Stimulated activated CD8-positive, alpha-beta memory T cell treated with anti-CD3 and anti-CD28 coated beads, Interleukin-15, amount 100 ng/mL, for 1 hour (primary cell): Measurements from ENCODE around the gene POLK.
"Not testable (repeated sequence)": the region's sequence is repeated elsewhere in the genome, so short reads cannot be mapped to it uniquely, and the experiment has no call there.

Source experiments
- DNase-seq: peaks from one replicate; pipeline ENCODE4 v3.0.0-alpha.2; 2020; ENCODE audit warnings: low read depth

Gene POLK

GRCh38 chr5:75510836-75511434 lies 756 bp upstream of the POLK start:
- DNase-seq, result peak; percentile 5

GRCh38 chr5:75512383-75513074 lies 838 bp downstream of the POLK start:
- no peak for DNase-seq

DNA sequence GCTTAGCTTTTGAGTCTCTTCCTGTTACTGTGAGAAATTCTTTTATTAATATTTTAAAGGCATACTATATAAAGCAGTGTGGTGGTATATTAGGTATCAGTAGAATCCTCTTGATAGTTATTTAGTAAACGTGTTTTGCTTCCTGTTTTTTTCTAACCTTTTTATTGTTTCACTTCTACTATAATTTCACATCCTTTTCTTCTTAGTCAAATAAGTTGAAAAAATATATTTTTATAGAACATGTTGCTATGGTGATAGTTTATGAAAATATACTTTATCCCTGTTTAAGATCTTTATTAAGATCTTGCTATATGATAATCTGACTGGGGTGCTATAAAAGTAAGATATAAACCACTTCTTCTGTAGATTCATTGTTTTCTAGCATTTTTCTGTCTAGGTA lies 2.1 kb downstream of the POLK start:
- DNase-seq, result no peak

DNA sequence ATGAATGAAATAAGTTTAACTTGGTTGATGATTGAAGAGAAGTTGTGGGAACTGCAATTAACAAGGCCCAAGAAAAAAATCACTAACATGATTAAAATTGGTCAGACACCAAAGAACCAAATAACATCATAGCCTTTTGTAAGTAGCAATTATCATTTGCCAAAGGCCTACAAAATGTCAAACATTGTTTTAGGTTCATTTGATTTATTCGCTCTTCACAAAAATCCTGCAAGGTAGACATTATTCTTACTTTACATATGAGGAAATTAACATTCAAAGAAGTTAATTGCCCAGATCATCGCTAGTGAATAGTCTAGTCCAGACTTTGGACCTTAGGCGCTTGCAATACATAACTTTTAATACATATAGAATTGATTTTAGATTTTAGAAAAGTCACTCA lies 2.6 kb downstream of the POLK start:
- DNase-seq, result no peak

DNA sequence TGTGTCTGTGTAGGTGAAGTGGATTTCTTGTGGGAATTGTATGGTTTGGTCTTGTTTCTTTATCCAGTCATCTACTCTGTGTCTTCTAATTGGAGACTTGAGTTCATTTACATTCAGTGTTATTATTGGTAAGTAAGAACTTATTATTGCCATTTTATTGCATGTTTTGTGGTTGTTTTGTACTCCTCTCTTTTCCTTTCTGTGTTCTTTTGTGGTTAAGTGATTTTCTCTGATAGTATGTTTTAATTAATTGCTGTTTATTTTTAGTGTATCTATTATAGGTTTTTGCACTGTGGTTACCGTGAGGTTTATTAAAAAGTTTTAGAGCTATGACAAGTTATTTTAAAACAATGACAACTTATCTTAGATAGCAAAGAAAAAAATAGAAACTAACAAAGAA lies 8.1 kb downstream of the POLK start:
- DNase-seq, result no peak

- DNase-seq, result no peak
Measured at GRCh38 chr5:75521195-75521594, 9.5 kb downstream of the POLK start.

DNA sequence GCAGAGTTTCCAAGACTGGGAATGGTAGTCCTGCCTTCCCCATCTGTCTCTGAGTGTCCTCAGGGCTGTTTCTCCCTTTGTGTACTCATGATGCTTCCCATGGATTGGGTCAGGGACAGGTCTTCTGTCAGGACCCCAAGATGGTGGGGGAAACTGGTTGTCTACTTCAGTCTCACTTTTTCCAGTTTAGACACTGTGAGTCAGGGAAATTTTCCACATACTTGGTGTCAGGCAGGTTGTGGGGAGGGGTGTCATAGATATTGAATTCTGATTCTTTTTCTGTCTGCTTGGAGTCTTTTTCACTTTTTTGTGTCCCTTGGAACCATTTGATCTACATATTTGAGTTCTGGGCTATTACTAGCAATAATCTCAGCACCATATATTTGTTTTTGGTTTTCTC lies 10.3 kb downstream of the POLK start:
- DNase-seq, result no peak

DNA sequence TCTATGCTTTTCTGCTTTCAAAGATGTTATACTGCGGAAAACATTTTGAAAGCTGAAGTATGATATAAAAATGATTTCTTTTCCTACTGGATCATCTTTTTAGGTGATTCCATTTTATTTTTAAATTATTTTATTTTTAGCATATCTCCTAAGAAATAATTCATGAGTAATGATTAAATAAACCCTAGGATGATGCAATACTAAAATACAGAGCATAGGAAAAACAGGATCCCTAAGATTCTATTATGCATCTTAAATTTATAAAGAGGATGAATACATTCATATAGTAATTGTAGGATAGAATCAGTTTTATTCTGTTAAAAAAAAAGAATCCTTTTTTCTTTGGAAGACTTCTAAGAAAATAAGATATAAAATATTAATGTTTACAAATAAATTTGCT lies 10.9 kb downstream of the POLK start:
- no peak for DNase-seq

- DNase-seq, result no peak
Measured at GRCh38 chr5:75523275-75523674, 11.6 kb downstream of the POLK start.

GRCh38 chr5:75524071-75524470 lies 12.4 kb downstream of the POLK start:
- no peak for DNase-seq

- no peak for DNase-seq
Measured at GRCh38 chr5:75524591-75524990, 12.9 kb downstream of the POLK start.

- no peak for DNase-seq
Measured at GRCh38 chr5:75525344-75525743, 13.7 kb downstream of the POLK start.

GRCh38 chr5:75526070-75526469 lies 14.4 kb downstream of the POLK start:
- no peak for DNase-seq

- DNase-seq, result no peak
Measured at GRCh38 chr5:75529185-75529584, 17.5 kb downstream of the POLK start.

- DNase-seq, result no peak
Measured at GRCh38 chr5:75532190-75532589, 20.5 kb downstream of the POLK start.

- not testable (repeated sequence) for DNase-seq
Measured at GRCh38 chr5:75533716-75534115, 22.0 kb downstream of the POLK start.

DNA sequence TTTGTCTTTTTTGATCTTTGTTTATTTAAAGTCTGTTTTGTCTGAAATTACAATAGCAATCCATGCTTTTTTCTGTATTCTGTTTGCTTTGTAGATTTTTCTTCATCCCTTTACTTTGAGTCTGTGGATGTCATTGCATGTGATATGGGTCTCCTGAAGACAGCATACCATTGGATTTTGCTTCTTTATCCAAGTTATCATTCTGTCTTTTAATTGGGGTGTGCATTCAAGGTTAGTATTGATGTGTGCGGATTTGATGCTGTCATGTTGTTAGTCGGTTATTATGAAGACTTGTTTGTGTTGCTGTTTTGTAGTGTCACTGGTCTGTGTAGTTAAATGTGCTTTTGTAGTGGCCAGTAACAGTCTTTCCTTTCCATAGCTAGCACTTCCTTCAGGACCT lies 23.0 kb downstream of the POLK start:
- no peak for DNase-seq

- DNase-seq, result no peak
Measured at GRCh38 chr5:75536147-75536546, 24.5 kb downstream of the POLK start.

DNA sequence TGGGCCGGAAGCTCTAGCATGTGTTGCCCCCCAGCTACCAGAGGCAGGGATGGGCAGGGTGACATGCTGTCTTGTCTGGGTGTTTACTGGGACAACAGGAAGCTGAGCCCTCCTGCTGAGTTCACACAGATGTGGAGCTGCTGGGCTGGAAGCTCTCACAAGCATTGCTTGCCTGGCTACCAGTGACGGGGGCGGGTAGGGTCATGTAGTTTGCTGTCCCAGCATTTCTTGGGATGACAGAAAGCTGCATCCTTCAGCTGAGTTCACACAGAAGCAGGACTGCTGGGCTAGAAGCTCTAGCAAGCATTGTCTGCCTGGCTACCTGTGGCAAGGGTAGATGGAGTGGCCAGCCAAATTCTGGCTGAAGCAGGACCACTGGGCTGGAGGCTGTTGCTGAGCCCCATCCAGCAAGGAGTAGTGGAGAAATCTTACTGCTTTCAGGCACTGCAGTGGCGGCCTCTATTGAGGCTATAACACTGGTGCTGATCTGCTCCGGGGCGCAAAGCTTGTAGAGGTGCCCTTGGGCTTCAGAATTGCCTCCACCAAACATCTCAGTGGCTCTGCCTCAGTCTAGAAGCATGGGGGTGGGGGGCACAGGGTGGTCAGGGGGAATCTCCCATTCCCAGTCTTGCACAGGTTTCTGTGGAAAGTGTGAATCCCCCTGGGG lies 25.1 kb downstream of the POLK start:
- DNase-seq, result no peak

DNA sequence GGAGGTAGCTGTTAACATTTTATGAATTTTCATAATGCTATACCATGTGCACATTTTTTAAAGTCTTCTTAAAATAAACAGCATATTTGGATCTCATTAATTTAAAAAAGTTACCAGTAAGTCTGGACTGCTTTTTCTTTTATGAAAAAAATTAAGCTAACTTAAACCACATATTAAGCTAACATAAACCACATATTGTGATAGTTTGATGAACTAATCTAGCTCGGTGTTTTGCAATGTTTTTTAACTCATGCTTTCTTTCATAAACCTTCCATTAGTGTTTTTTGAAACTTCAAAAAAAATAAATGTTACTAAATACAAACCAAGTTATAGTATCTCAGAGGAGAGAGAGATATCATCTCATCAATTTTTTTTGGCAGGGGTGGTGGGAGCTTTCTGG lies 26.5 kb downstream of the POLK start:
- DNase-seq, result no peak

DNA sequence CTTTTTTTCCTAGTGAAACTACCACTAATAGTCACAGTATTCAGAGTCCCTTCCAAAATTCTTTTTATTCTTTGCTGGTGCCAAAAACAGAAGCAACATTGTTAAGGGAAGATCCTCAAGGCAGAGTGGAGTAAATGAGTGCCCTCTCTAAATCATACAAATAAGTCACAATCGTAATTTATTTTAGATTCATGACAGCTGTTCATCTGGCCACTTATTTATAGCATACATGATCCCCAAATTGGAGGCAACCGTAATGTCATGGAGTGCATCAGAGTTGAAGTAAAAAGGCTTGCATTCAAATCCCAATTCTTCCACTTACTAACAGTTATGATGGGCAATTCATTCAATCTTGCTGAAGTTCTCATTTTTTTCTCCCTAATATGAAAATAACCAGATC lies 33.4 kb downstream of the POLK start:
- DNase-seq, result no peak

GRCh38 chr5:75546830-75547229 lies 35.1 kb downstream of the POLK start:
- no peak for DNase-seq

DNA sequence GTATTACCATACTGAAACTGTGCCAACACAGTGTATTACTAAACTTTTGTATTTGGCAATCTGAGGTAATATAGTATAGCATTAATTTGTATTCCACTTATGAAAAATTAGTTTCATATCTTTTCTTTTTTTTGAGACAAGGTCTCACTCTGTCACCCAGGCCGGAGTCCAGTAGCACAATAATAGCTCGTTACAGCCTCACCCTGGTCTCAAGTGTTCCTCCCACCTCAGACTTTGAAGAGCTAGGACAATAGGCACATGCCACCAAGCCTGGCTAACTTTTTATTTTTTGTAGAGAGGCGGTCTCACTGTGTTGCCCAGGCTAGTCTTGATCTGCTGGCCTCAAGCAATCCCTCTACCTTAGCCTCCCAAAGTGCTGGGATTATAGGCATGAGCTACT lies 36.1 kb downstream of the POLK start:
- DNase-seq, result no peak

- no peak for DNase-seq
Measured at GRCh38 chr5:75550597-75550996, 38.9 kb downstream of the POLK start.
